Heart left ventricle (tissue), 16 donors: Measurements from ENCODE around the gene TRPV3. TPM values are rescaled to one million over a fixed set of nuclear protein-coding genes. Genes with fewer than 3 reads are reported as not detected.
"Not testable (repeated sequence)": the region's sequence is repeated elsewhere in the genome, so short reads cannot be mapped to it uniquely, and the experiment has no call there.

Experiments
- ATAC-seq, 4 donors: fragments of 200-7000 bp; cut with Tn5 transposase; one replicate each; pipeline ENCODE4 v1.9.1; 2020 to 2022; ENCODE audit warnings: moderate library complexity in 4 of 4, mild to moderate bottlenecking in 3 of 4, moderate number of reproducible peaks in 1 of 4
- DNase-seq, 5 donors: peaks; one replicate each; pipeline ENCODE4 v3.0.0-alpha.2; 2020
- H3K27ac ChIP-seq, 12 donors: fragments of 200-600 bp; sonication (generic) in 4 of 12; one replicate each; pipeline versions ENCODE4 v1.5.0 to v1.8.0; 2016 to 2022; ENCODE audit warnings: mild to moderate bottlenecking in 2 of 12
- H3K27me3 ChIP-seq, 9 donors: fragments of 200-600 bp; sonication (generic) in 2 of 9; one replicate each; pipeline versions ENCODE4 v1.5.1 to v1.8.0; 2016 to 2022; ENCODE audit warnings: mild to moderate bottlenecking in 3 of 9
- H3K36me3 ChIP-seq, 9 donors: fragments of 200-600 bp; sonication (generic) in 2 of 9; one replicate each; pipeline versions ENCODE4 v1.5.0 to v1.8.0; 2018 to 2022; ENCODE audit warnings: mild to moderate bottlenecking in 2 of 9
- H3K4me1 ChIP-seq, 12 donors: fragments of 200-600 bp; sonication (generic) in 4 of 12; one replicate each; pipeline versions ENCODE4 v1.5.0 to v1.8.0; 2016 to 2022; ENCODE audit warnings: mild to moderate bottlenecking in 3 of 12
- H3K4me3 ChIP-seq, 12 donors: fragments of 200-600 bp; sonication (generic) in 4 of 12; one replicate each; pipeline versions ENCODE4 v1.5.0 to v1.8.0; 2017 to 2022; ENCODE audit warnings: mild to moderate bottlenecking in 9 of 12, moderate library complexity in 4 of 12
- H3K9me3 ChIP-seq, 12 donors: fragments of 200-600 bp; sonication (generic) in 4 of 12; one replicate each; pipeline versions ENCODE4 v1.5.0 to v1.8.0; 2016 to 2022; ENCODE audit warnings: mild to moderate bottlenecking in 1 of 12
- CTCF ChIP-seq, 12 donors: fragments of 200-600 bp; sonication (generic) in 4 of 12; IDR thresholded peaks; one replicate each; pipeline versions ENCODE4 v1.5.0 to v1.8.0; 2018 to 2022; ENCODE audit warnings: antibody characterized with exemption in 12 of 12, mild to moderate bottlenecking in 5 of 12
- POLR2A ChIP-seq, 2 donors: fragments of 450-650 bp; IDR thresholded peaks; one replicate each; pipeline ENCODE4 v1.6.1; 2017; ENCODE audit warnings: antibody characterized with exemption in 2 of 2, mild to moderate bottlenecking in 2 of 2, moderate library complexity in 2 of 2
- WGBS, 4 donors: extraction: QIAGEN DNeasy Blood & Tissue Kit in 2 of 4; methylation state at CpG; one replicate each; pipeline versions ENCODE4 v1.1.5 to v1.1.7; 2013 to 2018; 5-methylcytosine and 5-hydroxymethylcytosine counted together
- intact Hi-C, 10 donors: fragments of 100-400 bp; cut with DNase I; formaldehyde crosslinking; loops; one replicate each; pipeline versions ENCODE4 v1.11.1 to v1.14.2; 2022
- polyA plus RNA-seq, 2 donors: library from polyadenylated mRNA; stranded (reverse); fragments of 200-250 nt; gene quantifications; one replicate each; pipeline ENCODE4 v1.2.3, GENCODE V29; 2013
- total RNA-seq, 9 donors: library from RNA; depleted of rRNA in 2 of 9; stranded (reverse); fragments of >200 nt in 2 of 9; fragmentation: NEBNext Ultra II Directional in 3 of 9; extraction: Animal tissue kit (Norgen Biotek cat#: 25700) in 3 of 9; gene quantifications; one replicate each; pipeline versions ENCODE4 v1.1.0 to v1.2.4, GENCODE V29; 2016 to 2023
- donor health status: ischemic (EF 13 %, LVEDD 7.1; RV severe dilation, severe dysfunction).
- donor health status: healthy with polysubstance abuse.
- donor health status: DM: no; HTN: yes; CAD: no.
- donor health status: DM: no; HTN: no; CAD: no.
- donor health status: ischemic (EF 25% LVEDD 6.9; RV normal size, moderate dysfunction).
- donor health status: ischemic (EF 25% LVEDD 5.7; RV mildly dilated, moderate dysfunction).
- donor health status: healthy.
- donor health status: DM: yes; HTN: yes; CAD: no.
- donor health status: ischemic (EF 35%, LVEDD 5.7; RV mildly dilated, moderate dysfunction).
- donor health status: nonischemic (EF 11% LVEDD 7.7; RV severe dilation, severe dysfunction).
- donor health status: DM: yes; HTN: yes; CAD: no.
- donor health status: PGD.
- donor health status: ischemic (EF 29% LVEDD 5.4; RV normal size, mild dysfunction).
- donor health status: nonischemic (EF 23%, LVEDD 6.1; RV moderate dilation, normal function).

The TRPV3 gene
- total and polyA plus RNA-seq, 11 donors: 0.25 to 1.7 (median 0.77) TPM; not detected in 1

- Histone ChIP-seq H3K27ac (no peak within 1 kb of the TSS), H3K27me3 (no peaks in the 10 kb centered on the region), H3K36me3 (no peaks in the 10 kb centered on the region), H3K9me3 (no peaks in the 10 kb centered on the region), H3K4me3 (no peak within 1 kb of the TSS), H3K4me1 (peaks cover 0 to 13% (median 0%) of the 10 kb centered on the region in 12 donors)
- DNase-seq: no peak
- no peak for TF ChIP-seq CTCF (IDR thresholded peaks at IDR 0.05)
- TF ChIP-seq POLR2A (IDR thresholded peaks at IDR 0.05): no peak
- intact Hi-C loops: no loop called here
- ATAC-seq: no peak
- WGBS, 4 donors: 93 to 97% (median 96%) methylated on average over 38 of the region's 38 CpGs
Observed at GRCh38 chr17:3471599-3471998, 86.0 kb downstream of the TRPV3 start, which contains the start of gene SPATA22. Gene SPATA22 (minus strand): TSS chr17:3471819. CDS start chr17:3469325, 2,494 bp downstream.

GRCh38 chr17:3469529-3469928 lies 88.1 kb downstream of the TRPV3 start:
- intact Hi-C loops: no loop called here
- no peaks in the 10 kb centered on the region for H3K36me3 ChIP-seq
- peaks cover 0 to 5% (median 0%) of the 10 kb centered on the region in 12 donors for H3K4me1 ChIP-seq
- WGBS, 4 donors: 61 to 76% (median 68%) methylated on average over 5 of the region's 5 CpGs
- DNase-seq: no peak
- H3K27me3 ChIP-seq: no peaks in the 10 kb centered on the region
- ATAC-seq: no peak
- no peaks in the 10 kb centered on the region for H3K9me3 ChIP-seq
- TF ChIP-seq POLR2A (IDR thresholded peaks at IDR 0.05) (no peak), CTCF (IDR thresholded peaks at IDR 0.05) (no peak)
- no peak overlapping the region for H3K27ac ChIP-seq
- H3K4me3 ChIP-seq: no peak overlapping the region

GRCh38 chr17:3466355-3466754 lies 91.3 kb downstream of the TRPV3 start:
- intact Hi-C loops, ATAC-seq, H3K27me3 ChIP-seq, H3K4me3 ChIP-seq, H3K4me1 ChIP-seq, DNase-seq, H3K36me3 ChIP-seq, H3K27ac ChIP-seq, H3K9me3 ChIP-seq: not testable (repeated sequence)
- WGBS, 4 donors: 75 to 88% (median 83%) methylated on average over 1 of the region's 1 CpG

Other genes with a start within 250 kb of the TRPV3 start
- under 1 TPM in 1 of 9 donors, not detected in 8; 0.35 TPM for gene OR3A2, start 171.5 kb downstream of the TRPV3 start, total RNA-seq
- not detected for gene OR3A2, start 171.5 kb downstream of the TRPV3 start, polyA plus RNA-seq
- not detected for gene OR1E1, start 159.4 kb downstream of the TRPV3 start, total RNA-seq
- not detected for gene OR1E1, start 159.4 kb downstream of the TRPV3 start, polyA plus RNA-seq
- gene OR3A3, start 146.4 kb downstream of the TRPV3 start, total RNA-seq: not detected
- not detected for gene OR3A3, start 146.4 kb downstream of the TRPV3 start, polyA plus RNA-seq
- gene OR1E2, start 124.0 kb downstream of the TRPV3 start, total RNA-seq: under 1 TPM in 1 of 9 donors, not detected in 8; 0.52 TPM
- not detected for gene OR1E2, start 124.0 kb downstream of the TRPV3 start, polyA plus RNA-seq
- under 1 TPM in 5 of 9 donors, not detected in 4; 0.16 to 0.72 (median 0.44) TPM for gene SPATA22, start 86.0 kb downstream of the TRPV3 start, total RNA-seq
- under 1 TPM in 1 of 2 donors, not detected in 1; 0.23 TPM for gene SPATA22, start 86.0 kb downstream of the TRPV3 start, polyA plus RNA-seq
- 1 to 10 TPM in 6 of 9 donors, under 1 TPM in 3; 0.44 to 2.4 (median 1.3) TPM for gene ASPA, start 81.8 kb downstream of the TRPV3 start, total RNA-seq
- gene ASPA, start 81.8 kb downstream of the TRPV3 start, polyA plus RNA-seq: under 1 TPM; 0.26 to 0.88 TPM
- gene TRPV1, start 51.6 kb upstream of the TRPV3 start, total RNA-seq: 1 to 10 TPM; 2.0 to 4.5 (median 3.3) TPM
- 1 to 10 TPM; 1.9 to 4.9 TPM for gene TRPV1, start 51.6 kb upstream of the TRPV3 start, polyA plus RNA-seq
- 1 to 10 TPM; 2.5 to 7.3 (median 3.6) TPM for gene SHPK, start 78.4 kb upstream of the TRPV3 start, total RNA-seq
- 1 to 10 TPM; 2.9 to 3.7 TPM for gene SHPK, start 78.4 kb upstream of the TRPV3 start, polyA plus RNA-seq
- gene CTNS, start 78.9 kb upstream of the TRPV3 start, total RNA-seq: 10 to 100 TPM in 3 of 9 donors, 1 to 10 TPM in 6; 6.2 to 19.0 (median 8.7) TPM
- gene CTNS, start 78.9 kb upstream of the TRPV3 start, polyA plus RNA-seq: 10 to 100 TPM in 1 of 2 donors, 1 to 10 TPM in 1; 6.8 to 10.9 TPM
- 100 to 1,000 TPM; 122 to 291 (median 177) TPM for gene TAX1BP3, start 110.8 kb upstream of the TRPV3 start, total RNA-seq
- 100 to 1,000 TPM; 131 to 203 TPM for gene TAX1BP3, start 110.8 kb upstream of the TRPV3 start, polyA plus RNA-seq
- gene EMC6, start 111.0 kb upstream of the TRPV3 start, total RNA-seq: 10 to 100 TPM; 24.2 to 78.2 (median 51.9) TPM
- gene EMC6, start 111.0 kb upstream of the TRPV3 start, polyA plus RNA-seq: 100 to 1,000 TPM; 141 to 190 TPM
- gene P2RX5, start 138.3 kb upstream of the TRPV3 start, total RNA-seq: 10 to 100 TPM in 6 of 9 donors, 1 to 10 TPM in 3; 5.4 to 66.4 (median 14.3) TPM
- 100 to 1,000 TPM in 1 of 2 donors, 10 to 100 TPM in 1; 13.1 to 108 TPM for gene P2RX5, start 138.3 kb upstream of the TRPV3 start, polyA plus RNA-seq
- gene HASPIN, start 166.1 kb upstream of the TRPV3 start, total RNA-seq: 1 to 10 TPM in 1 of 9 donors, under 1 TPM in 8; 0.15 to 2.1 (median 0.32) TPM
- gene HASPIN, start 166.1 kb upstream of the TRPV3 start, polyA plus RNA-seq: 1 to 10 TPM in 1 of 2 donors, not detected in 1; 1.1 TPM
- 10 to 100 TPM in 8 of 9 donors, 1 to 10 TPM in 1; 7.1 to 17.1 (median 15.3) TPM for gene ITGAE, start 243.4 kb upstream of the TRPV3 start, total RNA-seq
- 10 to 100 TPM; 15.3 to 32.9 TPM for gene ITGAE, start 243.4 kb upstream of the TRPV3 start, polyA plus RNA-seq